IMR-90 (cell line): ENCODE results near the gene PAK4. TPM values are rescaled to one million over a fixed set of nuclear protein-coding genes. Genes with fewer than 3 reads are reported as not detected.

Source experiments
- ATAC-seq: fragments of 200-7000 bp; cut with Tn5 transposase; 2 replicates; pipeline ENCODE4 v1.9.1; 2020; ENCODE audit warnings: low read depth, mild to moderate bottlenecking, moderate library complexity
- BruUV-seq: library from RNA; stranded (reverse); fragments of 400-500 nt; replicated peaks from 2 replicates; lab custom pipeline; 2021; lab: Mats Ljungman, UMichigan
- CTCF ChIA-PET: fragments of 300-600 bp; formaldehyde crosslinking; extraction: SDS; loops from one replicate; lab custom pipeline; 2021; ENCODE audit warnings: antibody characterized with exemption; lab: Yijun Ruan, JAX
- POLR2A ChIA-PET: fragments of 300-600 bp; sonication (Branson Sonifier 250); formaldehyde crosslinking; loops from one replicate; lab custom pipeline; 2022; ENCODE audit warnings: antibody characterized with exemption; ENCODE audit not compliant: unreplicated experiment; lab: Charles Lee
- DNase-seq: peaks from one replicate; pipeline ENCODE4 v3.0.0; 2013
- H2AFZ ChIP-seq: replicated peaks from 2 replicates; pipeline ENCODE3; 2013; ENCODE audit warnings: low read length, mild to moderate bottlenecking; ENCODE audit not compliant: poor library complexity
- H2AK5ac ChIP-seq: 2 replicates; pipeline ENCODE4 v1.6.1; 2013; ENCODE audit warnings: low read depth, low read length, inconsistent platforms
- H2AK9ac ChIP-seq: replicated peaks from 2 replicates; pipeline ENCODE3; 2013; ENCODE audit warnings: mild to moderate bottlenecking, low read depth, low read length, moderate library complexity; ENCODE audit not compliant: poor library complexity
- H2BK120ac ChIP-seq: 2 replicates; pipeline ENCODE4 v1.6.1; 2013; ENCODE audit warnings: low read depth, low read length, inconsistent platforms
- H2BK15ac ChIP-seq: 3 replicates; pipeline ENCODE4 v1.6.1; 2013; ENCODE audit warnings: low read depth, low read length, inconsistent platforms
- H2BK20ac ChIP-seq: 2 replicates; pipeline ENCODE4 v1.6.1; 2013; ENCODE audit warnings: low read depth, mild to moderate bottlenecking, inconsistent platforms, low read length, moderate library complexity
- H2BK5ac ChIP-seq: 2 replicates; pipeline ENCODE4 v1.6.1; 2013; ENCODE audit warnings: mild to moderate bottlenecking, low read depth, low read length, inconsistent platforms; ENCODE audit not compliant: poor library complexity, severe bottlenecking
- H3K14ac ChIP-seq: replicated peaks from 2 replicates; pipeline ENCODE4 v1.6.1; 2013; ENCODE audit warnings: low read depth, low read length, inconsistent platforms
- H3K18ac ChIP-seq: 2 replicates; pipeline ENCODE4 v1.6.1; 2013; ENCODE audit warnings: low read depth, low read length, control low read depth
- H3K23ac ChIP-seq: 2 replicates; pipeline ENCODE4 v1.6.1; 2013; ENCODE audit warnings: low read depth, low read length, inconsistent platforms
- H3K27ac ChIP-seq: 2 replicates; pipeline ENCODE4 v1.5.1; 2013; ENCODE audit warnings: mild to moderate bottlenecking, control low read depth, low read length; ENCODE audit not compliant: insufficient read depth
- H3K27me3 ChIP-seq: 2 replicates; pipeline ENCODE4 v1.6.1; 2013; ENCODE audit warnings: low read length; ENCODE audit not compliant: control insufficient read depth, insufficient read depth
- H3K36me3 ChIP-seq: 2 replicates; pipeline ENCODE4 v1.6.1; 2013; ENCODE audit warnings: low read length, mixed read lengths; ENCODE audit not compliant: control insufficient read depth, insufficient read depth
- H3K4ac ChIP-seq: 2 replicates; pipeline ENCODE4 v1.6.1; 2013; ENCODE audit warnings: low read depth, low read length, inconsistent platforms
- H3K4me1 ChIP-seq: 2 replicates; pipeline ENCODE4 v1.6.1; 2013; ENCODE audit warnings: low read length, mixed read lengths; ENCODE audit not compliant: control insufficient read depth, insufficient read depth
- H3K4me2 ChIP-seq: 2 replicates; pipeline ENCODE4 v1.6.1; 2013; ENCODE audit warnings: low read depth, mild to moderate bottlenecking, control low read depth, low read length, moderate library complexity
- H3K4me3 ChIP-seq: 2 replicates; pipeline ENCODE4 v1.5.1; 2013; ENCODE audit warnings: low read depth, mild to moderate bottlenecking, control low read depth, low read length, moderate library complexity; ENCODE audit not compliant: insufficient read depth
- H3K56ac ChIP-seq: 2 replicates; pipeline ENCODE4 v1.6.1; 2013; ENCODE audit warnings: low read length, inconsistent platforms; ENCODE audit not compliant: insufficient read depth; ENCODE audit errors: extremely low read depth
- H3K79me1 ChIP-seq, 2 experiments: 2 replicates each; pipeline ENCODE4 v1.6.1; 2013; ENCODE audit warnings: low read length in 2 of 2, inconsistent platforms in 1 of 2, low read depth in 1 of 2
- H3K9ac ChIP-seq: 2 replicates; pipeline ENCODE4 v1.6.1; 2013; ENCODE audit warnings: low read depth, low read length, control low read depth
- H3K9me1 ChIP-seq: 2 replicates; pipeline ENCODE4 v1.6.1; 2013; ENCODE audit warnings: low read length, inconsistent platforms; ENCODE audit not compliant: insufficient read depth
- H3K9me3 ChIP-seq: 2 replicates; pipeline ENCODE4 v1.6.1; 2013; ENCODE audit warnings: low read length; ENCODE audit not compliant: control insufficient read depth, insufficient read depth
- H4K20me1 ChIP-seq: 2 replicates; pipeline ENCODE4 v1.6.1; 2013; ENCODE audit warnings: low read length, inconsistent platforms; ENCODE audit not compliant: insufficient read depth
- H4K5ac ChIP-seq: 2 replicates; pipeline ENCODE4 v1.6.1; 2013; ENCODE audit warnings: mild to moderate bottlenecking, low read depth, low read length, control low read depth
- H4K8ac ChIP-seq, 2 experiments: 2 replicates each; pipeline ENCODE4 v1.6.1; 2013; ENCODE audit warnings: low read depth in 2 of 2, low read length in 2 of 2, control low read depth in 1 of 2, inconsistent platforms in 1 of 2
- H4K91ac ChIP-seq: 2 replicates; pipeline ENCODE4 v1.6.1; 2013; ENCODE audit warnings: low read depth, low read length, inconsistent platforms; ENCODE audit not compliant: insufficient read depth
- BHLHE40 ChIP-seq: fragments of 150-350 bp; IDR thresholded peaks from 2 replicates; pipeline ENCODE4 v1.6.1; 2016; ENCODE audit warnings: mild to moderate bottlenecking, low read depth, low read length
- FOS ChIP-seq: fragments of 150-350 bp; IDR thresholded peaks from 2 replicates; pipeline ENCODE4 v1.6.1; 2016; ENCODE audit warnings: low read depth, low read length
- POLR2A ChIP-seq: IDR thresholded peaks from 2 replicates; pipeline ENCODE4 v1.6.1; 2012; ENCODE audit warnings: mild to moderate bottlenecking, low read depth, low read length
- RFX5 ChIP-seq: IDR thresholded peaks from 2 replicates; pipeline ENCODE4 v1.8.0; 2012; ENCODE audit warnings: low read depth, mild to moderate bottlenecking, low read length, moderate library complexity
- SMC3 ChIP-seq: fragments of 150-350 bp; IDR thresholded peaks from 2 replicates; pipeline ENCODE4 v1.6.1; 2016; ENCODE audit warnings: low read depth, mild to moderate bottlenecking, antibody characterized with exemption, low read length, moderate library complexity
- USF2 ChIP-seq: fragments of 150-350 bp; IDR thresholded peaks from 2 replicates; pipeline ENCODE4 v1.6.1; 2017; ENCODE audit warnings: mild to moderate bottlenecking, antibody characterized with exemption, low read length, low read depth
- WGBS, 2 experiments: methylation state at CpG; one replicate each; pipeline versions ENCODE4 v1.1.5 to v1.1.7; 2013; ENCODE audit warnings: missing lambda C conversion rate in 2 of 2; ENCODE audit not compliant: insufficient read length in 1 of 2; ENCODE audit errors: extremely low coverage in 2 of 2; 5-methylcytosine and 5-hydroxymethylcytosine counted together
- dilution Hi-C: fragments of 300-500 bp; cut with HindIII; formaldehyde crosslinking; loops from one replicate; pipeline ENCODE4 v1.14.3; 2018; ENCODE audit warnings: low sequenced_read_pairs; ENCODE audit not compliant: unreplicated experiment
- in situ Hi-C: fragments of 300-500 bp; cut with MboI; formaldehyde crosslinking; loops from 3 replicates; pipeline ENCODE4 v1.14.3; 2019; ENCODE audit warnings: low sequenced_read_pairs, inconsistent platforms, mixed read lengths
- intact Hi-C: fragments of 100-400 bp; cut with micrococcal nuclease; formaldehyde crosslinking; loops from 2 replicates; pipeline ENCODE4 v1.10.0; 2022
- polyA plus RNA-seq, 3 experiments: library from polyadenylated mRNA; depleted of rRNA; stranded (reverse); fragments of >200 nt; gene quantifications; 2 replicates each; pipeline ENCODE4 v1.2.3, GENCODE V29; 2012; ENCODE audit warnings: low replicate concordance in 1 of 3
- total RNA-seq: library from RNA; depleted of rRNA; stranded (reverse); fragments of >200 nt; gene quantifications from 2 replicates; pipeline ENCODE4 v1.2.3, GENCODE V29; 2012

Gene PAK4
- total and polyA plus RNA-seq, 2 of the 4 experiments (the other 2 are of a cell fraction) = 2.0 to 27.2 TPM

GRCh38 chr19:39100500-39101166 lies 25.0 kb upstream of the PAK4 start:
- no peak for ATAC-seq
- POLR2A ChIA-PET = no interaction called here
- BruUV-seq = no TSS peak

More at GRCh38 chr19:39100500-39101166, 25.0 kb upstream of the PAK4 start:
- H4K5ac ChIP-seq = no peak overlapping the region
- no peaks in the 10 kb centered on the region for H4K20me1 ChIP-seq
- no peak overlapping the region for H2BK120ac ChIP-seq
- dilution Hi-C loops = no loop called here
- intact Hi-C loops = no loop called here
- no peak overlapping the region for H3K9ac ChIP-seq
- H2AFZ ChIP-seq = no peak overlapping the region
- no peaks in the 10 kb centered on the region for H3K9me3 ChIP-seq
- H3K27me3 ChIP-seq = peaks cover 19% of the 10 kb centered on the region
- H3K14ac ChIP-seq = no peak overlapping the region
- H2BK5ac ChIP-seq = no peak overlapping the region
- no peak for DNase-seq
- in situ Hi-C loops = no loop called here
- no peaks in the 10 kb centered on the region for H3K4me1 ChIP-seq
- H3K4me3 ChIP-seq = no peak overlapping the region
- no peak overlapping the region for H3K4ac ChIP-seq
- no peak overlapping the region for H2BK15ac ChIP-seq
- no peak overlapping the region for H2BK20ac ChIP-seq
- no peak overlapping the region for H4K91ac ChIP-seq
- H3K56ac ChIP-seq = no peak overlapping the region
- no peak overlapping the region for H3K4me2 ChIP-seq
- H4K8ac ChIP-seq = no peak overlapping the region
- CTCF ChIA-PET = no interaction called here
- no peaks in the 10 kb centered on the region for H3K9me1 ChIP-seq
- H2AK9ac ChIP-seq = no peak overlapping the region
- no peak overlapping the region for H3K18ac ChIP-seq
- no peaks in the 10 kb centered on the region for H3K36me3 ChIP-seq
- TF ChIP-seq SMC3 (no peak), USF2 (no peak), POLR2A (no peak), RFX5 (no peak), BHLHE40 (no peak), FOS (no peak)
- 81% methylated on average over 12 of the region's 19 CpGs; no CpG with 5 or more reads in 1 of the 2 experiments for WGBS, 2 experiments
- H3K79me1 ChIP-seq = no peaks in the 10 kb centered on the region
- H3K27ac ChIP-seq = no peak overlapping the region
- no peak overlapping the region for H2AK5ac ChIP-seq
- no peak overlapping the region for H3K23ac ChIP-seq
